Measurements from ENCODE around the gene SDCBP2. TPM values are rescaled to one million over a fixed set of nuclear protein-coding genes. Genes with fewer than 3 reads are reported as not detected.

Gene SDCBP2
- total and polyA plus RNA-seq, 2 experiments from 2014 or later: 3.2 to 5.3 TPM

DNA sequence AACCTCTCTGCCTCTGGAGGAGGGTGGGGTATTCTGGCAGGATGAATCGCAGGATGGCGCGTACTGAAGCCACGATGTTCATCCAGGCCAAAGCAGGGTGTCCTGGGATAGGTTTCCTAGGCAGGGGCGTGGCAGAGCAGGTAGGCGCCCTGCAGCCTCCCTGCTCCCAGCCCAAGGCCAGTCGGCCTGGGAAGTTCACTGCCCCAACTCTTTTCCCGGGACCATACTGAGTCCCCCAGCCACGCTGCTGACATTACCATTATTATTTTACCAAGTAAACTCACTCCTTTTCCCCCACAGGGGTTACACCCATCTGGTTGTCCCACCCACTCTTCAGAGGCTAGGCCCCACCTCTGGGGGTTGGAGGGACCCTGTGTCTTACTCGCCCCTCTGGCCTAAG lies 21.8 kb downstream of the SDCBP2 start:
- TF ChIP-seq NANOG (IDR thresholded peaks at IDR 0.05; ENCODE audit: borderline replicate concordance): no peak
- TF ChIP-seq, protein P1, sequence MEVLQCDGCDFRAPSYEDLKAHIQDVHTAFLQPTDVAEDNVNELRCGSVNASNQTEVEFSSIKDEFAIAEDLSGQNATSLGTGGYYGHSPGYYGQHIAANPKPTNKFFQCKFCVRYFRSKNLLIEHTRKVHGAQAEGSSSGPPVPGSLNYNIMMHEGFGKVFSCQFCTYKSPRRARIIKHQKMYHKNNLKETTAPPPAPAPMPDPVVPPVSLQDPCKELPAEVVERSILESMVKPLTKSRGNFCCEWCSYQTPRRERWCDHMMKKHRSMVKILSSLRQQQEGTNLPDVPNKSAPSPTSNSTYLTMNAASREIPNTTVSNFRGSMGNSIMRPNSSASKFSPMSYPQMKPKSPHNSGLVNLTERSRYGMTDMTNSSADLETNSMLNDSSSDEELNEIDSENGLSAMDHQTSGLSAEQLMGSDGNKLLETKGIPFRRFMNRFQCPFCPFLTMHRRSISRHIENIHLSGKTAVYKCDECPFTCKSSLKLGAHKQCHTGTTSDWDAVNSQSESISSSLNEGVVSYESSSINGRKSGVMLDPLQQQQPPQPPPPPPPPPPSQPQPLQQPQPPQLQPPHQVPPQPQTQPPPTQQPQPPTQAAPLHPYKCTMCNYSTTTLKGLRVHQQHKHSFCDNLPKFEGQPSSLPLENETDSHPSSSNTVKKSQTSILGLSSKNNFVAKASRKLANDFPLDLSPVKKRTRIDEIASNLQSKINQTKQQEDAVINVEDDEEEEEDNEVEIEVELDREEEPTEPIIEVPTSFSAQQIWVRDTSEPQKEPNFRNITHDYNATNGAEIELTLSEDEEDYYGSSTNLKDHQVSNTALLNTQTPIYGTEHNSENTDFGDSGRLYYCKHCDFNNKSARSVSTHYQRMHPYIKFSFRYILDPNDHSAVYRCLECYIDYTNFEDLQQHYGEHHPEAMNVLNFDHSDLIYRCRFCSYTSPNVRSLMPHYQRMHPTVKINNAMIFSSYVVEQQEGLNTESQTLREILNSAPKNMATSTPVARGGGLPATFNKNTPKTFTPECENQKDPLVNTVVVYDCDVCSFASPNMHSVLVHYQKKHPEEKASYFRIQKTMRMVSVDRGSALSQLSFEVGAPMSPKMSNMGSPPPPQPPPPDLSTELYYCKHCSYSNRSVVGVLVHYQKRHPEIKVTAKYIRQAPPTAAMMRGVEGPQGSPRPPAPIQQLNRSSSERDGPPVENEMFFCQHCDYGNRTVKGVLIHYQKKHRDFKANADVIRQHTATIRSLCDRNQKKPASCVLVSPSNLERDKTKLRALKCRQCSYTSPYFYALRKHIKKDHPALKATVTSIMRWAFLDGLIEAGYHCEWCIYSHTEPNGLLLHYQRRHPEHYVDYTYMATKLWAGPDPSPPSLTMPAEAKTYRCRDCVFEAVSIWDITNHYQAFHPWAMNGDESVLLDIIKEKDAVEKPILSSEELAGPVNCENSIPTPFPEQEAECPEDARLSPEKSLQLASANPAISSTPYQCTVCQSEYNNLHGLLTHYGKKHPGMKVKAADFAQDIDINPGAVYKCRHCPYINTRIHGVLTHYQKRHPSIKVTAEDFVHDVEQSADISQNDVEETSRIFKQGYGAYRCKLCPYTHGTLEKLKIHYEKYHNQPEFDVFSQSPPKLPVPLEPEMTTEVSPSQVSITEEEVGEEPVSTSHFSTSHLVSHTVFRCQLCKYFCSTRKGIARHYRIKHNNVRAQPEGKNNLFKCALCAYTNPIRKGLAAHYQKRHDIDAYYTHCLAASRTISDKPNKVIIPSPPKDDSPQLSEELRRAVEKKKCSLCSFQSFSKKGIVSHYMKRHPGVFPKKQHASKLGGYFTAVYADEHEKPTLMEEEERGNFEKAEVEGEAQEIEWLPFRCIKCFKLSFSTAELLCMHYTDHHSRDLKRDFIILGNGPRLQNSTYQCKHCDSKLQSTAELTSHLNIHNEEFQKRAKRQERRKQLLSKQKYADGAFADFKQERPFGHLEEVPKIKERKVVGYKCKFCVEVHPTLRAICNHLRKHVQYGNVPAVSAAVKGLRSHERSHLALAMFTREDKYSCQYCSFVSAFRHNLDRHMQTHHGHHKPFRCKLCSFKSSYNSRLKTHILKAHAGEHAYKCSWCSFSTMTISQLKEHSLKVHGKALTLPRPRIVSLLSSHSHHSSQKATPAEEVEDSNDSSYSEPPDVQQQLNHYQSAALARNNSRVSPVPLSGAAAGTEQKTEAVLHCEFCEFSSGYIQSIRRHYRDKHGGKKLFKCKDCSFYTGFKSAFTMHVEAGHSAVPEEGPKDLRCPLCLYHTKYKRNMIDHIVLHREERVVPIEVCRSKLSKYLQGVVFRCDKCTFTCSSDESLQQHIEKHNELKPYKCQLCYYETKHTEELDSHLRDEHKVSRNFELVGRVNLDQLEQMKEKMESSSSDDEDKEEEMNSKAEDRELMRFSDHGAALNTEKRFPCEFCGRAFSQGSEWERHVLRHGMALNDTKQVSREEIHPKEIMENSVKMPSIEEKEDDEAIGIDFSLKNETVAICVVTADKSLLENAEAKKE (CRISPR knock-in tag; IDR thresholded peaks at IDR 0.05): no peak
- TF ChIP-seq, protein P2, sequence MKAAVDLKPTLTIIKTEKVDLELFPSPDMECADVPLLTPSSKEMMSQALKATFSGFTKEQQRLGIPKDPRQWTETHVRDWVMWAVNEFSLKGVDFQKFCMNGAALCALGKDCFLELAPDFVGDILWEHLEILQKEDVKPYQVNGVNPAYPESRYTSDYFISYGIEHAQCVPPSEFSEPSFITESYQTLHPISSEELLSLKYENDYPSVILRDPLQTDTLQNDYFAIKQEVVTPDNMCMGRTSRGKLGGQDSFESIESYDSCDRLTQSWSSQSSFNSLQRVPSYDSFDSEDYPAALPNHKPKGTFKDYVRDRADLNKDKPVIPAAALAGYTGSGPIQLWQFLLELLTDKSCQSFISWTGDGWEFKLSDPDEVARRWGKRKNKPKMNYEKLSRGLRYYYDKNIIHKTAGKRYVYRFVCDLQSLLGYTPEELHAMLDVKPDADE (IDR thresholded peaks at IDR 0.05): no peak
- TF ChIP-seq POLR2AphosphoS5 (IDR thresholded peaks at IDR 0.05; ENCODE audit: low read depth): no peak
- TF ChIP-seq ZNF331 (CRISPR knock-in tag; IDR thresholded peaks at IDR 0.05; ENCODE audit: low read depth): no peak
- TF ChIP-seq CREB1 (CRISPR knock-in tag; IDR thresholded peaks at IDR 0.05; ENCODE audit: low read depth): no peak
- TF ChIP-seq EZH2phosphoT487 (IDR thresholded peaks at IDR 0.05; ENCODE audit: unreplicated experiment): no peak
- no peak for TF ChIP-seq ZNF114 (CRISPR knock-in tag; IDR thresholded peaks at IDR 0.05)
- TF ChIP-seq, protein P3, sequence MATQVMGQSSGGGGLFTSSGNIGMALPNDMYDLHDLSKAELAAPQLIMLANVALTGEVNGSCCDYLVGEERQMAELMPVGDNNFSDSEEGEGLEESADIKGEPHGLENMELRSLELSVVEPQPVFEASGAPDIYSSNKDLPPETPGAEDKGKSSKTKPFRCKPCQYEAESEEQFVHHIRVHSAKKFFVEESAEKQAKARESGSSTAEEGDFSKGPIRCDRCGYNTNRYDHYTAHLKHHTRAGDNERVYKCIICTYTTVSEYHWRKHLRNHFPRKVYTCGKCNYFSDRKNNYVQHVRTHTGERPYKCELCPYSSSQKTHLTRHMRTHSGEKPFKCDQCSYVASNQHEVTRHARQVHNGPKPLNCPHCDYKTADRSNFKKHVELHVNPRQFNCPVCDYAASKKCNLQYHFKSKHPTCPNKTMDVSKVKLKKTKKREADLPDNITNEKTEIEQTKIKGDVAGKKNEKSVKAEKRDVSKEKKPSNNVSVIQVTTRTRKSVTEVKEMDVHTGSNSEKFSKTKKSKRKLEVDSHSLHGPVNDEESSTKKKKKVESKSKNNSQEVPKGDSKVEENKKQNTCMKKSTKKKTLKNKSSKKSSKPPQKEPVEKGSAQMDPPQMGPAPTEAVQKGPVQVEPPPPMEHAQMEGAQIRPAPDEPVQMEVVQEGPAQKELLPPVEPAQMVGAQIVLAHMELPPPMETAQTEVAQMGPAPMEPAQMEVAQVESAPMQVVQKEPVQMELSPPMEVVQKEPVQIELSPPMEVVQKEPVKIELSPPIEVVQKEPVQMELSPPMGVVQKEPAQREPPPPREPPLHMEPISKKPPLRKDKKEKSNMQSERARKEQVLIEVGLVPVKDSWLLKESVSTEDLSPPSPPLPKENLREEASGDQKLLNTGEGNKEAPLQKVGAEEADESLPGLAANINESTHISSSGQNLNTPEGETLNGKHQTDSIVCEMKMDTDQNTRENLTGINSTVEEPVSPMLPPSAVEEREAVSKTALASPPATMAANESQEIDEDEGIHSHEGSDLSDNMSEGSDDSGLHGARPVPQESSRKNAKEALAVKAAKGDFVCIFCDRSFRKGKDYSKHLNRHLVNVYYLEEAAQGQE (IDR thresholded peaks at IDR 0.05; ENCODE audit: unreplicated experiment): no peak
- no peak for TF ChIP-seq STAT1 (IDR thresholded peaks at IDR 0.05; ENCODE audit: unreplicated experiment)
- TF ChIP-seq EZH2 (IDR thresholded peaks at IDR 0.05; ENCODE audit: low read depth, unreplicated experiment): no peak
- TF ChIP-seq, protein P4, sequence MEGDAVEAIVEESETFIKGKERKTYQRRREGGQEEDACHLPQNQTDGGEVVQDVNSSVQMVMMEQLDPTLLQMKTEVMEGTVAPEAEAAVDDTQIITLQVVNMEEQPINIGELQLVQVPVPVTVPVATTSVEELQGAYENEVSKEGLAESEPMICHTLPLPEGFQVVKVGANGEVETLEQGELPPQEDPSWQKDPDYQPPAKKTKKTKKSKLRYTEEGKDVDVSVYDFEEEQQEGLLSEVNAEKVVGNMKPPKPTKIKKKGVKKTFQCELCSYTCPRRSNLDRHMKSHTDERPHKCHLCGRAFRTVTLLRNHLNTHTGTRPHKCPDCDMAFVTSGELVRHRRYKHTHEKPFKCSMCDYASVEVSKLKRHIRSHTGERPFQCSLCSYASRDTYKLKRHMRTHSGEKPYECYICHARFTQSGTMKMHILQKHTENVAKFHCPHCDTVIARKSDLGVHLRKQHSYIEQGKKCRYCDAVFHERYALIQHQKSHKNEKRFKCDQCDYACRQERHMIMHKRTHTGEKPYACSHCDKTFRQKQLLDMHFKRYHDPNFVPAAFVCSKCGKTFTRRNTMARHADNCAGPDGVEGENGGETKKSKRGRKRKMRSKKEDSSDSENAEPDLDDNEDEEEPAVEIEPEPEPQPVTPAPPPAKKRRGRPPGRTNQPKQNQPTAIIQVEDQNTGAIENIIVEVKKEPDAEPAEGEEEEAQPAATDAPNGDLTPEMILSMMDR (conservative IDR thresholded peaks at IDR 0.05; ENCODE audit: low read depth in 2 of 2): no peak
- TF ChIP-seq JUNB (IDR thresholded peaks at IDR 0.05; ENCODE audit: unreplicated experiment): no peak
- peaks cover 14% of the 10 kb centered on the region for H3K4me1 Mint-ChIP-seq

More for the DNA sequence above, 21.8 kb downstream of the SDCBP2 start:
- H3K27me3 Mint-ChIP-seq (ENCODE audit: insufficient read depth, low read depth, poor library complexity): peaks cover 4% of the 10 kb centered on the region
- Histone ChIP-seq H3K4me3 (no peak overlapping the region), H3K36me3 (ENCODE audit: insufficient read depth) (no peaks in the 10 kb centered on the region), H3K27me3 (ENCODE audit: insufficient read depth) (peaks cover under 1% of the 10 kb centered on the region; the same call in 1 of the 2 replicates), H3F3A (replicated peaks; ENCODE audit: low read depth) (no peaks in the 10 kb centered on the region), H3K9me2 (ENCODE audit: insufficient read depth) (no peaks in the 10 kb centered on the region), H2AFZ (no peak overlapping the region), H3K27ac (ENCODE audit: low read depth) (no peak overlapping the region), H3K4me1 (ENCODE audit: insufficient read depth) (0 out of 2 replicates have a peak, but pooled peaks cover 5% of the 10 kb centered on the region), H3K4me2 (no peak overlapping the region), H3K79me2 (replicated peaks; ENCODE audit: insufficient read depth) (no peaks in the 10 kb centered on the region), H4K20me1 (replicated peaks; ENCODE audit: insufficient read depth) (no peaks in the 10 kb centered on the region)
- ATAC-seq: no peak
- H3K36me3 Mint-ChIP-seq (ENCODE audit: low read depth): peaks cover 3% of the 10 kb centered on the region; the same call in 2 of the 3 replicates
- no peaks in the 10 kb centered on the region for H3K9me3 Mint-ChIP-seq
- no peak overlapping the region for H3K4me3 Mint-ChIP-seq
- H3K27ac Mint-ChIP-seq: no peak overlapping the region
- DNase-seq (ENCODE audit: low spot score): no peak

All from GM23338 (cell line).